Right ventricle myocardium superior (tissue), 1 donor: ENCODE measurements around the gene TBX3. TPM values are rescaled to one million over a fixed set of nuclear protein-coding genes. Genes with fewer than 3 reads are reported as not detected.

Source experiments
- ATAC-seq: fragments of 200-7000 bp; cut with Tn5 transposase; one replicate; pipeline ENCODE4 v1.9.1; 2020; ENCODE audit warnings: mild to moderate bottlenecking; ENCODE audit not compliant: poor library complexity
- DNase-seq: peaks from one replicate; pipeline ENCODE4 v3.0.0-alpha.2; 2020
- intact Hi-C: fragments of 100-400 bp; cut with DNase I; formaldehyde crosslinking; loops from one replicate; pipeline ENCODE4 v1.11.2; 2022
- total RNA-seq: library from RNA; stranded (reverse); fragmentation: NEBNext Ultra II Directional; extraction: Animal tissue kit (Norgen Biotek cat#: 25700); gene quantifications from one replicate; pipeline ENCODE4 v1.2.1, GENCODE V29; 2021
- donor health status: DM: no; HTN: yes; CAD: no; lungs with severe emphysema.

Gene TBX3
- total RNA-seq, 1 donor from 2014 or later: 11.8 TPM

GRCh38 chr12:114672817-114673168 is 11.2 kb downstream of the TBX3 start:
- intact Hi-C loops: loop anchor here (10.0 kb wide), 2 partner anchors 492 to 782 kb away; no protein-coding TSS in a partner anchor

GRCh38 chr12:114671443-114672411 is 12.2 kb downstream of the TBX3 start:
- DNase-seq (no peak), ATAC-seq (no peak)
- intact Hi-C loops: loop anchor here (10.0 kb wide), 2 partner anchors 493 to 783 kb away; no protein-coding TSS in a partner anchor

More at GRCh38 chr12:114672817-114673168, 11.2 kb downstream of the TBX3 start:
- ATAC-seq (no peak), DNase-seq (no peak)

GRCh38 chr12:114671066-114671442 is 12.9 kb downstream of the TBX3 start:
- DNase-seq: no peak
- no peak for ATAC-seq
- intact Hi-C loops: loop anchor here (10.0 kb wide), 2 partner anchors 494 to 784 kb away; no protein-coding TSS in a partner anchor

- intact Hi-C loops: loop anchor here (10.0 kb wide), 2 partner anchors 494 to 784 kb away; no protein-coding TSS in a partner anchor
- DNase-seq (no peak), ATAC-seq (no peak)
Observed at GRCh38 chr12:114670291-114670980, 13.5 kb downstream of the TBX3 start.

- intact Hi-C loops: loop anchor here (5.0 to 10.0 kb wide), 4 partner anchors 495 to 1083 kb away; no protein-coding TSS in a partner anchor
- ATAC-seq (no peak), DNase-seq (no peak)
Observed at GRCh38 chr12:114669401-114670290, 14.3 kb downstream of the TBX3 start.

GRCh38 chr12:114668886-114669288 is 15.1 kb downstream of the TBX3 start:
- intact Hi-C loops: loop anchor here (5.0 to 10.0 kb wide), 2 partner anchors 966 to 1083 kb away; no protein-coding TSS in a partner anchor
- no peak for DNase-seq
- no peak for ATAC-seq

- intact Hi-C loops: loop anchor here (5.0 to 10.0 kb wide), 2 partner anchors 966 to 1084 kb away; no protein-coding TSS in a partner anchor
- ATAC-seq (peak; percentile 96), DNase-seq (peak; percentile 80)
Observed at GRCh38 chr12:114668151-114668885, 15.7 kb downstream of the TBX3 start.

- intact Hi-C loops: loop anchor here (5.0 to 10.0 kb wide), 2 partner anchors 967 to 1085 kb away; no protein-coding TSS in a partner anchor
- no peak for DNase-seq
- ATAC-seq: no peak
Observed at GRCh38 chr12:114667669-114668150, 16.3 kb downstream of the TBX3 start.

- intact Hi-C loops: loop anchor here (5.0 to 10.0 kb wide), 2 partner anchors 968 to 1085 kb away; no protein-coding TSS in a partner anchor
- no peak for ATAC-seq
- no peak for DNase-seq
Observed at GRCh38 chr12:114666746-114667668, 17.0 kb downstream of the TBX3 start.

GRCh38 chr12:114665411-114666260 is 18.3 kb downstream of the TBX3 start:
- DNase-seq (no peak), ATAC-seq (no peak)
- intact Hi-C loops: loop anchor here (5.0 to 10.0 kb wide), 2 partner anchors 969 to 1087 kb away; no protein-coding TSS in a partner anchor

- DNase-seq (no peak), ATAC-seq (no peak)
- intact Hi-C loops: loop anchor here (5.0 to 10.0 kb wide), 2 partner anchors 970 to 1088 kb away; no protein-coding TSS in a partner anchor
Observed at GRCh38 chr12:114664651-114665320, 19.2 kb downstream of the TBX3 start.

GRCh38 chr12:114662512-114663177 is 21.3 kb downstream of the TBX3 start:
- ATAC-seq: peak; percentile 68
- DNase-seq: peak; percentile 80
- intact Hi-C loops: loop anchor here (2.0 to 10.0 kb wide), 2 partner anchors 972 to 1254 kb away; no protein-coding TSS in a partner anchor

- intact Hi-C loops: loop anchor here (10.0 kb wide), 1 partner anchor 974 kb away; no protein-coding TSS in a partner anchor
- no peak for DNase-seq
- ATAC-seq: no peak
Observed at GRCh38 chr12:114661245-114661644, 22.7 kb downstream of the TBX3 start.

- ATAC-seq (no peak), DNase-seq (no peak)
- intact Hi-C loops: no loop called here
Observed at GRCh38 chr12:114659084-114659483, 24.9 kb downstream of the TBX3 start.
